Liver (tissue), 9 donors: ENCODE measurements around the gene TMIGD3. TPM values are rescaled to one million over a fixed set of nuclear protein-coding genes. Genes with fewer than 3 reads are reported as not detected.
A peak's percentile ranks its signal among the peaks of the same experiment; 100 is the strongest.

Experiments used
- DNase-seq: peaks from one replicate; pipeline ENCODE4 v3.0.0-alpha.2; 2017; ENCODE audit warnings: low spot score
- H3K27ac ChIP-seq, 2 donors: one replicate each; pipeline ENCODE4 v1.7.0; 2013; ENCODE audit warnings: inconsistent platforms in 2 of 2, low read length in 2 of 2, control low read depth in 1 of 2, low read depth in 1 of 2, mild to moderate bottlenecking in 1 of 2
- H3K27me3 ChIP-seq, 4 donors: one replicate each; pipeline versions ENCODE4 v1.6.1 to v1.7.0; 2013; ENCODE audit warnings: low read length in 3 of 4, inconsistent platforms in 1 of 4, mild to moderate bottlenecking in 1 of 4, moderate library complexity in 1 of 4; ENCODE audit not compliant: control insufficient read depth in 4 of 4, insufficient read depth in 4 of 4
- H3K36me3 ChIP-seq, 4 donors: one replicate each; pipeline versions ENCODE4 v1.6.1 to v1.7.0; 2013; ENCODE audit warnings: low read length in 3 of 4, mild to moderate bottlenecking in 3 of 4, low read depth in 1 of 4, moderate library complexity in 1 of 4; ENCODE audit not compliant: control insufficient read depth in 4 of 4, insufficient read depth in 3 of 4
- H3K4me1 ChIP-seq, 4 donors: one replicate each; pipeline versions ENCODE4 v1.6.1 to v1.7.0; 2013; ENCODE audit warnings: low read length in 3 of 4, mild to moderate bottlenecking in 3 of 4, moderate library complexity in 1 of 4; ENCODE audit not compliant: control insufficient read depth in 4 of 4, insufficient read depth in 4 of 4
- H3K4me3 ChIP-seq, 3 donors: one replicate each; pipeline versions ENCODE4 v1.6.1 to v1.7.0; 2013; ENCODE audit warnings: low read length in 3 of 3, control low read depth in 1 of 3, low read depth in 1 of 3, mild to moderate bottlenecking in 1 of 3
- H3K9ac ChIP-seq, 2 donors: one replicate each; pipeline ENCODE4 v1.7.0; 2013; ENCODE audit warnings: low read length in 2 of 2, mild to moderate bottlenecking in 2 of 2, moderate library complexity in 2 of 2, control low read depth in 1 of 2, low read depth in 1 of 2
- H3K9me3 ChIP-seq, 4 donors: one replicate each; pipeline versions ENCODE4 v1.6.1 to v1.7.0; 2013; ENCODE audit warnings: low read length in 3 of 4; ENCODE audit not compliant: control insufficient read depth in 4 of 4
- CTCF ChIP-seq: fragments of 150-350 bp; IDR thresholded peaks from 2 replicates; pipeline ENCODE4 v1.5.1; 2017; ENCODE audit warnings: improper control_type of control experiment, low read depth, low read length; ENCODE audit not compliant: missing input control
- EGR1 ChIP-seq, 2 donors: IDR thresholded peaks; 2 replicates each; pipeline ENCODE4 v1.6.1; 2016 to 2018; ENCODE audit warnings: antibody characterized with exemption in 2 of 2, low read depth in 2 of 2
- REST ChIP-seq: IDR thresholded peaks from 2 replicates; pipeline ENCODE4 v1.6.1; 2016; ENCODE audit warnings: antibody characterized with exemption, mild to moderate bottlenecking
- SP1 ChIP-seq: IDR thresholded peaks from 2 replicates; pipeline ENCODE4 v1.6.1; 2018; ENCODE audit warnings: antibody characterized with exemption, mild to moderate bottlenecking
- TAF1 ChIP-seq: conservative IDR thresholded peaks from 2 replicates; pipeline ENCODE4 v1.6.1; 2016; ENCODE audit warnings: antibody characterized with exemption, mild to moderate bottlenecking
- ZBTB33 ChIP-seq: IDR thresholded peaks from 2 replicates; pipeline ENCODE4 v1.6.1; 2016; ENCODE audit warnings: antibody characterized with exemption
- WGBS: extraction: QIAGEN DNeasy Blood & Tissue Kit; methylation state at CpG from one replicate; pipeline ENCODE4 v1.1.7; 2013; 5-methylcytosine and 5-hydroxymethylcytosine counted together
- polyA plus RNA-seq, 2 donors: library from polyadenylated mRNA; stranded (reverse) in 1 of 2; unstranded in 1 of 2; fragments of 200-250 nt in 1 of 2; fragments of >200 nt in 1 of 2; fragmentation: Nextera tagmentation in 1 of 2; extraction: Ambion mirVana in 1 of 2; gene quantifications; one replicate each; pipeline versions ENCODE4 v1.2.1 to v1.2.3, GENCODE V29; 2013 to 2015
- total RNA-seq, 2 donors: library from RNA; depleted of rRNA; stranded (reverse); fragments of >200 nt; gene quantifications; one replicate each; pipeline ENCODE4 v1.2.3, GENCODE V29; 2014
- donor health status: healthy.
- donor health status: healthy.
- donor health status: healthy.
- donor health status: healthy.
- donor health status: healthy.

TMIGD3 gene
- total and polyA plus RNA-seq, 4 donors, result 2.6 to 5.9 (median 4.6) TPM

GRCh38 chr1:111474521-111474920 is 28.9 kb downstream of the TMIGD3 start:
- TF ChIP-seq REST (no peak), EGR1 (IDR thresholded peaks at IDR 0.05; ENCODE audit: low read depth in 2 of 2) (no peak), CTCF (no peak), TAF1 (no peak)
- H3K4me3 ChIP-seq, result peak overlapping the region in 1 of 3 donors; percentile 8
- H3K36me3 ChIP-seq, result peaks cover 0 to 22% (median 10%) of the 10 kb centered on the region in 4 donors
- 84% methylated on average over 4 of the region's 4 CpGs for WGBS
- DNase-seq, result no peak
- H3K9me3 ChIP-seq, result no peaks in the 10 kb centered on the region
- H3K27ac ChIP-seq, result no peak overlapping the region
- no peaks in the 10 kb centered on the region for H3K4me1 ChIP-seq
- no peaks in the 10 kb centered on the region for H3K27me3 ChIP-seq
- H3K9ac ChIP-seq, result peak overlapping the region in 1 of 2 donors; percentile 72

- WGBS, result 73% methylated on average over 5 of the region's 5 CpGs
- peak overlapping the region; percentile 49 to 58 for H3K27ac ChIP-seq
- TF ChIP-seq ZBTB33 (no peak), CTCF (no peak), SP1 (no peak)
- peaks cover 0 to 25% (median 14%) of the 10 kb centered on the region in 4 donors for H3K36me3 ChIP-seq
- peak overlapping the region; percentile 28 to 72 for H3K9ac ChIP-seq
- no peaks in the 10 kb centered on the region for H3K9me3 ChIP-seq
- H3K4me1 ChIP-seq, result no peaks in the 10 kb centered on the region
- H3K4me3 ChIP-seq, result peak overlapping the region in 1 of 3 donors; percentile 8
- H3K27me3 ChIP-seq, result no peaks in the 10 kb centered on the region
- DNase-seq, result no peak
Measured at GRCh38 chr1:111474106-111474505, 29.3 kb downstream of the TMIGD3 start.
